ENCODE data around the gene C10orf53.
"Not testable (repeated sequence)": the region's sequence is repeated elsewhere in the genome, so short reads cannot be mapped to it uniquely, and the experiment has no call there.

Gene C10orf53

GRCh38 chr10:49667991-49668390, 11.5 kb upstream of the C10orf53 start:
- no peaks in the 10 kb centered on the region for H3K4me1 ChIP-seq (ENCODE audit: insufficient read depth, low read length, poor library complexity, severe bottlenecking)
- H3K9me2 ChIP-seq (replicated peaks; ENCODE audit: low read depth, low read length) = no peaks in the 10 kb centered on the region
- H3K9ac ChIP-seq (ENCODE audit: low read depth, low read length, poor library complexity, severe bottlenecking) = no peak overlapping the region
- H2AFZ ChIP-seq (ENCODE audit: low read length) = no peak overlapping the region
- H3K9me3 ChIP-seq (ENCODE audit: insufficient read depth, low read depth, low read length) = no peaks in the 10 kb centered on the region
- H4K20me1 ChIP-seq (ENCODE audit: insufficient read depth, low read length, poor library complexity, severe bottlenecking) = no peaks in the 10 kb centered on the region
- no peaks in the 10 kb centered on the region for H3K79me2 ChIP-seq (ENCODE audit: insufficient read depth, low read length)
- no peak overlapping the region for H3K4me2 ChIP-seq (ENCODE audit: low read depth, low read length, poor library complexity, severe bottlenecking)
- H3F3A ChIP-seq (ENCODE audit: low read depth) = no peaks in the 10 kb centered on the region
- no peak for TF ChIP-seq EZH2phosphoT487 (IDR thresholded peaks at IDR 0.05; ENCODE audit: borderline replicate concordance)
- TF ChIP-seq CTCF (conservative IDR thresholded peaks at IDR 0.05; ENCODE audit: low read length) = no peak
- no peak overlapping the region for H3K4me3 ChIP-seq (ENCODE audit: low read length, poor library complexity, severe bottlenecking)
- no peaks in the 10 kb centered on the region for H3K27me3 ChIP-seq (ENCODE audit: insufficient read depth, low read length, poor library complexity, severe bottlenecking)
- no peaks in the 10 kb centered on the region for H3K36me3 ChIP-seq (ENCODE audit: insufficient read depth, low read length)

- H3K4me1 ChIP-seq (ENCODE audit: insufficient read depth, low read length, poor library complexity, severe bottlenecking) = no peaks in the 10 kb centered on the region
- H3K9me2 ChIP-seq (replicated peaks; ENCODE audit: low read depth, low read length) = no peaks in the 10 kb centered on the region
- H3K4me3 ChIP-seq (ENCODE audit: low read length, poor library complexity, severe bottlenecking) = no peak overlapping the region
- no peaks in the 10 kb centered on the region for H3K9me3 ChIP-seq (ENCODE audit: insufficient read depth, low read depth, low read length)
- no peak overlapping the region for H3K9ac ChIP-seq (ENCODE audit: low read depth, low read length, poor library complexity, severe bottlenecking)
- H3K79me2 ChIP-seq (ENCODE audit: insufficient read depth, low read length) = no peaks in the 10 kb centered on the region
- H4K20me1 ChIP-seq (ENCODE audit: insufficient read depth, low read length, poor library complexity, severe bottlenecking) = no peaks in the 10 kb centered on the region
- TF ChIP-seq CTCF (conservative IDR thresholded peaks at IDR 0.05; ENCODE audit: low read length) (no peak), EZH2phosphoT487 (IDR thresholded peaks at IDR 0.05; ENCODE audit: borderline replicate concordance) (no peak)
- H3K27me3 ChIP-seq (ENCODE audit: insufficient read depth, low read length, poor library complexity, severe bottlenecking) = no peaks in the 10 kb centered on the region
- H3F3A ChIP-seq (ENCODE audit: low read depth) = no peaks in the 10 kb centered on the region
- H3K36me3 ChIP-seq (ENCODE audit: insufficient read depth, low read length) = no peaks in the 10 kb centered on the region
- H2AFZ ChIP-seq (ENCODE audit: low read length) = no peak overlapping the region
- H3K4me2 ChIP-seq (ENCODE audit: low read depth, low read length, poor library complexity, severe bottlenecking) = no peak overlapping the region
Measured at GRCh38 chr10:49668684-49669083, 10.8 kb upstream of the C10orf53 start.

- no peak overlapping the region for H2AFZ ChIP-seq (ENCODE audit: low read length)
- H3K36me3 ChIP-seq (ENCODE audit: insufficient read depth, low read length) = no peaks in the 10 kb centered on the region
- H3K4me3 ChIP-seq (ENCODE audit: low read length, poor library complexity, severe bottlenecking) = no peak overlapping the region
- no peaks in the 10 kb centered on the region for H3K9me2 ChIP-seq (replicated peaks; ENCODE audit: low read depth, low read length)
- H3K9ac ChIP-seq (ENCODE audit: low read depth, low read length, poor library complexity, severe bottlenecking) = no peak overlapping the region
- no peak overlapping the region for H3K4me2 ChIP-seq (ENCODE audit: low read depth, low read length, poor library complexity, severe bottlenecking)
- no peaks in the 10 kb centered on the region for H3K27me3 ChIP-seq (ENCODE audit: insufficient read depth, low read length, poor library complexity, severe bottlenecking)
- no peaks in the 10 kb centered on the region for H3K4me1 ChIP-seq (ENCODE audit: insufficient read depth, low read length, poor library complexity, severe bottlenecking)
- TF ChIP-seq EZH2phosphoT487 (IDR thresholded peaks at IDR 0.05; ENCODE audit: borderline replicate concordance) = no peak
- no peak for TF ChIP-seq CTCF (conservative IDR thresholded peaks at IDR 0.05; ENCODE audit: low read length)
- no peaks in the 10 kb centered on the region for H3F3A ChIP-seq (ENCODE audit: low read depth)
- 0 out of 2 replicates have a peak, but pooled peaks cover 4% of the 10 kb centered on the region for H3K9me3 ChIP-seq (ENCODE audit: insufficient read depth, low read depth, low read length)
- H4K20me1 ChIP-seq (ENCODE audit: insufficient read depth, low read length, poor library complexity, severe bottlenecking) = no peaks in the 10 kb centered on the region
- no peaks in the 10 kb centered on the region for H3K79me2 ChIP-seq (ENCODE audit: insufficient read depth, low read length)
Measured at GRCh38 chr10:49678827-49679479, 498 bp upstream of the C10orf53 start.

GRCh38 chr10:49682449-49682848, 3.0 kb downstream of the C10orf53 start:
- not testable (repeated sequence) for H3K9me3 ChIP-seq (ENCODE audit: insufficient read depth, low read depth, low read length); H3K79me2 ChIP-seq (ENCODE audit: insufficient read depth, low read length); H3K4me2 ChIP-seq (ENCODE audit: low read depth, low read length, poor library complexity, severe bottlenecking); H3K4me1 ChIP-seq (ENCODE audit: insufficient read depth, low read length, poor library complexity, severe bottlenecking); H3K9me2 ChIP-seq (replicated peaks; ENCODE audit: low read depth, low read length); H3K36me3 ChIP-seq (ENCODE audit: insufficient read depth, low read length); H4K20me1 ChIP-seq (ENCODE audit: insufficient read depth, low read length, poor library complexity, severe bottlenecking); H3K4me3 ChIP-seq (ENCODE audit: low read length, poor library complexity, severe bottlenecking); H3K9ac ChIP-seq (ENCODE audit: low read depth, low read length, poor library complexity, severe bottlenecking); H3K27me3 ChIP-seq (ENCODE audit: insufficient read depth, low read length, poor library complexity, severe bottlenecking); H2AFZ ChIP-seq (ENCODE audit: low read length); H3F3A ChIP-seq (ENCODE audit: low read depth)
